GM10248 (cell line): ENCODE results near the gene MAPT.

Experiments
- CTCF ChIA-PET: fragments of 300-600 bp; sonication (Branson Sonifier 250); formaldehyde crosslinking; extraction: SDS; loops from one replicate; lab custom pipeline; 2021; ENCODE audit warnings: antibody characterized with exemption; lab: Yijun Ruan, JAX
- POLR2A ChIA-PET: fragments of 350-650 bp; sonication (Branson Sonifier 250); formaldehyde crosslinking; extraction: SDS; loops from one replicate; lab custom pipeline; 2020; ENCODE audit warnings: antibody characterized with exemption; lab: Yijun Ruan, JAX
- DNase-seq: peaks from one replicate; pipeline ENCODE4 v3.0.0; 2012; ENCODE audit errors: extremely low spot score
- CTCF ChIP-seq: IDR thresholded peaks from 2 replicates; pipeline ENCODE4 v1.5.1; 2012; ENCODE audit warnings: mild to moderate bottlenecking, low read depth; ENCODE audit errors: extremely low read depth, missing control alignments, control extremely low read depth

Gene MAPT

GRCh38 chr17:45924332-45924820, 30.0 kb downstream of the MAPT start:
- TF ChIP-seq CTCF: no peak
- no peak for DNase-seq
- ChIA-PET POLR2A (no interaction called here), CTCF (interaction anchor here (1.2 kb wide), 1 partner anchor 13 kb away, joined by 6 read pairs; no protein-coding TSS in a partner anchor)

- CTCF ChIA-PET: no interaction called here
- POLR2A ChIA-PET: no interaction called here
- TF ChIP-seq CTCF: no peak
These were observed 31.0 kb downstream of the MAPT start for GRCh38 chr17:45925311-45925710.

GRCh38 chr17:45927247-45927646, 32.9 kb downstream of the MAPT start:
- ChIA-PET CTCF (no interaction called here), POLR2A (no interaction called here)
- no peak for TF ChIP-seq CTCF
- no peak for DNase-seq

More at GRCh38 chr17:45925311-45925710, 31.0 kb downstream of the MAPT start:
- DNase-seq: no peak

- CTCF ChIA-PET: no interaction called here
- POLR2A ChIA-PET: no interaction called here
- no peak for DNase-seq
These were observed 35.0 kb downstream of the MAPT start for GRCh38 chr17:45929344-45929743.

GRCh38 chr17:45930420-45930951, 36.1 kb downstream of the MAPT start:
- ChIA-PET CTCF (interaction anchor here (2.2 kb wide), 1 partner anchor 18 kb away, joined by 8 read pairs; no protein-coding TSS in a partner anchor), POLR2A (no interaction called here)
- DNase-seq: no peak
- TF ChIP-seq CTCF: no peak

More at GRCh38 chr17:45929344-45929743, 35.0 kb downstream of the MAPT start:
- no peak for TF ChIP-seq CTCF

GRCh38 chr17:45931677-45932076, 37.3 kb downstream of the MAPT start:
- no peak for TF ChIP-seq CTCF
- DNase-seq: no peak
- CTCF ChIA-PET: interaction anchor here (2.2 kb wide), 1 partner anchor 17 kb away, joined by 8 read pairs; no protein-coding TSS in a partner anchor
- POLR2A ChIA-PET: no interaction called here
